Right lobe of liver (tissue), 4 donors: ENCODE data around the gene SMC5.

Source experiments
- POLR2A ChIP-seq: fragments of 450-650 bp; IDR thresholded peaks from one replicate; pipeline ENCODE4 v1.6.1; 2017; ENCODE audit warnings: antibody characterized with exemption, mild to moderate bottlenecking
- TF ChIP-seq, protein P1 (sequence below), 4 donors: fragments of 200-600 bp in 3 of 4; fragments of 450-650 bp in 1 of 4; IDR thresholded peaks; one replicate each; pipeline versions ENCODE4 v1.5.1 to v1.8.0; 2016 to 2022; ENCODE audit warnings: antibody characterized with exemption in 4 of 4, mild to moderate bottlenecking in 2 of 4
- donor health status: DM: no; HTN: no; CAD: no.
- donor health status: DM: no; HTN: no; CAD: no.
- donor health status: DM: no; HTN: yes; CAD: no.

DNA sequence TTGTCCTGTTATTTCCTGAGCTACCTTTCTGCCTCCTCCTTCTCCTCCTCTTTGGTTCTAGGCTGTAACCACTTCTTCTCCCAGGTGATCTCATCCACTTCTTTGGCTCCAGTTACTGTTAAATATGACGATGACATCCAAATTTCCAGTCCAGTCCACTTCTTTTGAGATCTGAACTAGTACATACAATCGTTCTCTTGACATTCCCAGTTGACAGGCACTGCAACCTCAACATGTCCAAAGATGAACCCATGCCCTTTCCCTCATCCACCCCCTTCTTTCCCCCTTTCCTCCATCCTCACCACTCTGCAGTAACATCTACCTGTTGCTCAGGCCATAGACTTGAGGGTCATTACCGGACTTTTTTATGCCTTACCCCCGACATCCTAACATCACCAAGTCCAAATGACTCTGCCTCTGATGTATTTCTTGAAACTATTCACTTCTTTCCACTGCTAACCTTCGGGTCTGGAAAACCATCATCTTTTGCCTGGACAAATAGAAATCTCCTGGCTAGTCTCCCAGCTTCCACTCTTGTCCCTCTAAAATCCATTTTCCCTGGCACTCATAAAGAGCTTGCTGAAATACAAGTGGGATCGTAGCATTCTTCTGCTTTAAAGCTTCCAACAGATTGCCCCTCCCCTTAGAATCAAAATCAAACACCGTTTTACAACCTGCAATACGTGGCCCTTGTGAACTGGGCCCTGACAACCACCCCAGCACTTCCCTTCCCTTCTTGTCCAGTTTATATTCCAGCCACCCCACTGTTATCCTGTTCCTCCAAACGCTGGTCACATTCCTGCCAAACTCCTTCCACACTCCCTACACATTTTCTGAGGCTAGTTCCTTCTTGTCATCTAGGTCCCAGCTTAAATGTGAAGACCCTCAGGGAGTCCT lies 124.2 kb downstream of the SMC5 start:
- TF ChIP-seq, protein P1, sequence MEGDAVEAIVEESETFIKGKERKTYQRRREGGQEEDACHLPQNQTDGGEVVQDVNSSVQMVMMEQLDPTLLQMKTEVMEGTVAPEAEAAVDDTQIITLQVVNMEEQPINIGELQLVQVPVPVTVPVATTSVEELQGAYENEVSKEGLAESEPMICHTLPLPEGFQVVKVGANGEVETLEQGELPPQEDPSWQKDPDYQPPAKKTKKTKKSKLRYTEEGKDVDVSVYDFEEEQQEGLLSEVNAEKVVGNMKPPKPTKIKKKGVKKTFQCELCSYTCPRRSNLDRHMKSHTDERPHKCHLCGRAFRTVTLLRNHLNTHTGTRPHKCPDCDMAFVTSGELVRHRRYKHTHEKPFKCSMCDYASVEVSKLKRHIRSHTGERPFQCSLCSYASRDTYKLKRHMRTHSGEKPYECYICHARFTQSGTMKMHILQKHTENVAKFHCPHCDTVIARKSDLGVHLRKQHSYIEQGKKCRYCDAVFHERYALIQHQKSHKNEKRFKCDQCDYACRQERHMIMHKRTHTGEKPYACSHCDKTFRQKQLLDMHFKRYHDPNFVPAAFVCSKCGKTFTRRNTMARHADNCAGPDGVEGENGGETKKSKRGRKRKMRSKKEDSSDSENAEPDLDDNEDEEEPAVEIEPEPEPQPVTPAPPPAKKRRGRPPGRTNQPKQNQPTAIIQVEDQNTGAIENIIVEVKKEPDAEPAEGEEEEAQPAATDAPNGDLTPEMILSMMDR (IDR thresholded peaks at IDR 0.05): no peak
- TF ChIP-seq POLR2A: no peak
